ENCODE data around the gene CFDP1.
A peak's percentile ranks its signal among the peaks of the same experiment; 100 is the strongest.

CFDP1 gene

GRCh38 chr16:75421820-75422126 is 11.5 kb downstream of the CFDP1 start:
- TF ChIP-seq CTCF (IDR thresholded peaks at IDR 0.05), result no peak

GRCh38 chr16:75420987-75421819 is 12.1 kb downstream of the CFDP1 start:
- TF ChIP-seq CTCF (IDR thresholded peaks at IDR 0.05), result no peak

GRCh38 chr16:75416904-75417565 is 16.3 kb downstream of the CFDP1 start:
- TF ChIP-seq CTCF (IDR thresholded peaks at IDR 0.05), result no peak

GRCh38 chr16:75415169-75415905 is 18.0 kb downstream of the CFDP1 start:
- no peak for TF ChIP-seq CTCF (IDR thresholded peaks at IDR 0.05)

GRCh38 chr16:75413951-75414350 is 19.4 kb downstream of the CFDP1 start:
- no peak for TF ChIP-seq CTCF (IDR thresholded peaks at IDR 0.05)

- TF ChIP-seq CTCF (IDR thresholded peaks at IDR 0.05), result no peak
These were observed 26.4 kb downstream of the CFDP1 start for GRCh38 chr16:75406943-75407342.

- peak; percentile 76 for TF ChIP-seq CTCF (IDR thresholded peaks at IDR 0.05)
These were observed 30.4 kb downstream of the CFDP1 start for GRCh38 chr16:75402821-75403475.
